Stimulated activated CD8-positive, alpha-beta memory T cell treated with anti-CD3 and anti-CD28 coated beads, Interleukin-12 subunit alpha, Interleukin-12 subunit beta, amount 100 ng/mL, for 24 hours (primary cell): Measurements from ENCODE around the gene MSANTD2.

Source experiments
- DNase-seq: peaks from one replicate; pipeline ENCODE4 v3.0.0-alpha.2; 2020; ENCODE audit errors: extremely low read depth

Gene MSANTD2

DNA sequence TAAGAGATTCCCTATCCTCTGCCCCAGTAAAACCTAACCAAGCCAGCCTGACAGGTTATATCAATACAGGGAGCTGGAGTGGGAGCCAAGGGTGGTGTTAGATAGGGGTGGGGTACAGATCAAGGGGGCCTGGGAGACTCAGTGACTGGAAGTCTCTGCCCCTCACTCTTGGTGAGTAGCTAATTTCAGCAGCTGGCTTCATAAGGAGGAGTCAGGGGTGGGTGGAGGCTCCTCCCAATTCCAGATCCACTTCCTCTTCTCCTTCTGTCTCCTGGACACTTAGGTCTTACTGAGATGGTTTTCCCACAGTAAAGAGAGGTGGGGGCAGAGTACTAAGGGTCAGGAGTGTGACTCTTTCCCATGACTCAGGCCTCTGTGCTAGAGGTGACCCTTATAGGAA, 47.0 kb downstream of the MSANTD2 start:
- no peak for DNase-seq

DNA sequence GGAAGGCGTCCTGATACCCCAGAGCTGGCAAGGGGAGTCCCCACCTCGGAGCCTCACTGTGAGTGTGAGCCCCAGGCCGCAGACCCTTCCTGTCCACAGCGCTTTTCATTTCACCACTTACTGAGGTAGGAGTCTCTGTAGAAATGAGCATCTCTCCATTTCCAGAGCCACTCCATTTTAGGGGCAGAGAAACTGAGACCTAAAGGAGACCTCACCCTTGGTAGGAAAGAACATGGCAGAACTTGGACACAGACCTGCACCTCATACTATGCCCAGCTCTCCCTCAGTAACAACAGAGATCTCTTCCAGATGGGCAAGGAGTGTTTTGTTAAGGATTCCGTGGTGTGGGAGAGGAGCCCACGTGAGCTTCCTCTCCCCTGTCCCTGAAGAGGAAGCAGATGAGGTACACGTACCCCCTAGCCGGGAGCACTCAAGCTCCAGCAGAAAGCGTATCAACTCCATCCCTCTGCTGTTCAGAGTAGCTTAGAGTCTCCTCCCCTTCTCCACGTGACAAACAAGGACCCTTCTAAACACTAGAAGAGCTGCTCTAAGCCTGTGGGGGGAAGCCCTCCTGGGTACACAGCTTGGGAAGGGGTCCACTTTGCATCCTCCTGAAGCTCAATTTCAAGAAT, 47.6 kb downstream of the MSANTD2 start:
- no peak for DNase-seq

DNA sequence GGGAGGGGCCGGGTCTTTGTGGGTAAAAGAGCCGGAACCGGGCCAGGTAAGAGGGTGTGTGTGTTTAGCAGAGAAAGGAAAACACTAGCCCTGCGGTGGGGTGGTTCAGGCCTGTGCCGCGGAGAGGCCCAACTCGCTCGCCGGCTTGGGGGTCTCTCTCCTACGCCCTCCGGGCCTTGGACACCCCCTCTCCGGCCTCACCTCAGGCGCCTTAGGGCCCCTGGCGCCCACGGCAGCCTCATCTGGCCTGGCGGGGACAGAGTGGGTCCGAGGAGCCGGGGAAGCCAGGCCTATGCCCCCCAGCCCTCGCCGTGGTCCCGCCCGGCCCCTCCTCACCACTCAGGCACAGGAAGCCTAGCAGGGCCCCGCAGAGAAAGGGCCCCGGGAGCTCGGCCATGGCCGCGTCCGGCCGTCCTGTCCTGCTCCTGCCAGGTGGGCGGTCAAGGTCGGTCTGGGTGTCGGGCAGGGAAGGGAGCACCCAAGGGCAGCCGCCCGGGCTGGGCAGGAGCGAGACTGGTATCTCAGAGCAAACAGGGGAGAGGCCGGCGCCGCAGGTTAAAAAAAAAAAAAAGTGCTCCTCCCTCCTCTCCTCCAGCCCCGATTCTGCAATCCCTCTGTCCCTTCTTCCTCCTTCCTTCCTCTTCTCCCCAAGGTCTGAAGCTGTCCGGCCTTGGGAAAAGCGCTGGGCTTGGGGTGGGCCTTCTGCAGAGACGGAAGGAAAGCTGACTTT, 48.3 kb downstream of the MSANTD2 start, which contains the start of gene VSIG2:
TSS of gene VSIG2 (minus strand) at position 515 of the 730 bp plus-strand sequence. CDS start at position 397, 118 bp downstream.
- DNase-seq, result no peak

GRCh38 chr11:124751391-124751740, 48.8 kb downstream of the MSANTD2 start:
- no peak for DNase-seq

DNA sequence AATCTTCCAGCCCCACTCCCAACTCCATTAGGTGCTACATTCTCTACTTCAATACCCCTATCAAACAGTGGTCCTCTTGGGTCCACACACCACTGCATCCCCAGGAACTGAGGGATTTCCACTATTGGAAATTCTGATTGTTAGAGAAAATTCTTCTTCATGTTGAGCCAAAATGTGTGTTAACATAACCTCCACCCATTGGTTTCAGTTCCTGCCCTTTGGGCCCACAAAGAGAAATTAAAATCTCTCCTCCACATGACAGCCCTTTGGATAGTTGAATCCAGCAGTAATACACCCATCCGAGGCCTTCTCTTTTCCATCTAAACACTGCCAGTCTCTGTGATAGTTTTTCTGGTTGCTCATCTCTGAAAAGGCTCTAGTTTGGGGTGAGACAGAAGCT, 50.3 kb downstream of the MSANTD2 start:
- DNase-seq, result no peak

DNA sequence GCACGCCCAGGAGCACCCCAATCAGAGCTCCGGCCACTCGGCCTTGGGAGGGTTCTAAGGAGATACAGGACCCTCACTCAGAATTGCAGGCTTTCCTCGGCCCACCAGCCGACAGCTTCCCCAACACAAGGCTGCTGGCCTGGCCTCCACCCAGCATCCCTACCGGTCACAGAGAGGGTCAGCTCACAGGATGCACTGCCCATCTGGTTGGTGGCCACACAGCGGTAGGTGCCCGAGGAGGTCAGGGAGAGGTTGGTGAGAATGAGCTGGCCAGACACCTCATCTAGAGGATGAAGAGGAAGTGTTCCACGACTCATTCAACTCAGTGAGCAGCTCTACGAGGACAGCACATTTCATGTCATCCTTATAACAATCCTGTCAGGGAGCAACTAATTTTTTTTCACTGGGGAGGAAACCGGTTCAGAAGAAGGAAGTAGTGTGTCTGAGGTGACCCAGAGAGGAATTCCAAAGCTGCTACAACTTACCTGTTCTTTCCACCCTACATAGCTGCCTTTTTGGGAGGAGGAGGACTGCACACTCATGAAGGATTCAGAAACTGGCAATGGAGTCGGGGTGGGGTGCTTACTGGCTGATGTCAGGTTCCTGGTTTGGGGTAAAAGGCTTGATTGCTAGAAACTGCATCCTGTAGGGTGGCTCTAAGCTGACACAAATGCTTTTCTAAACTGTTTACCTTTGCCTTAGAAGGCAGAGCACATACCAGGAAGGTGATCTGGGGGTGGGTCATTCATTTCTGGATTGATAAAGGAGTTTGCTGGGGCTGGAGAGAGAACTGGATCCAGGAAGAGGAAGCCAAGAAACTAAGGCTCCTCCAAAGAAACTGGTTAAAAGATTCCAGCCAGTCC, 51.5 kb downstream of the MSANTD2 start:
- DNase-seq, result no peak

GRCh38 chr11:124748100-124748418, 52.1 kb downstream of the MSANTD2 start:
- no peak for DNase-seq

DNA sequence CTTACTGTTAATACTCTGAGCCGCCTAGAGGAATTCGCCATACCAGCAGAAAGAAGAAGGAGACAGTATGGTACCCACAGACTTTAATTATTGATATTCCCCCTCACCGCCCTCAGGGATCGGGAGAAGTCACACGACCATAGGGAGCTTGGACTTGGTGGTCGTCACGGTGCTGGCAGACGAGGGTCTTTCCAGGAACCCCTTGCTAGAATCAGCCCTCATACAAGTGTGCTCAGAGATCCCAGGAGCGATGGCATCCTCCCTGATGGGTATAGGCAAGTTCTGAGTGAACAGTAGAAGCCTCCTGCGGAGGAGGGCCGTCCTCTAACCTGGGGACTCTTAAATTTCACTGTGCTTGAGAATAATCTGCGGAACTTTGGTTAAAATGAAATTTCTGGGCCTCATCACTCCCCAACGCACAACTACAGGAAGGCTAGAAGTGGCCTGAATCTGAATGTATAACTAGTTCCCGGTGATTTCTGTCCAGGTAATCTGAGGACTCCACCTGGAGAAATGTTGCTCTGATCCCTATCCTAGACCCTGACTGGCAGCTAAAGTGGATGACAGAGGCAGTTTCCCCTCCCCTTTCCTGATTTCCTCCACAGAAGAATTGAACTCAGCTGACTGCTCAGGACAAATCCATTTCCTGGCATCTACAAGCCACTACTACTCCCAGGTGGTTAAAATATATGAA, 52.7 kb downstream of the MSANTD2 start:
- no peak for DNase-seq

- peak; percentile 52 for DNase-seq
Measured at GRCh38 chr11:124746621-124747243, 53.5 kb downstream of the MSANTD2 start.

- DNase-seq, result no peak
Measured at GRCh38 chr11:124745835-124746620, 54.2 kb downstream of the MSANTD2 start.

DNA sequence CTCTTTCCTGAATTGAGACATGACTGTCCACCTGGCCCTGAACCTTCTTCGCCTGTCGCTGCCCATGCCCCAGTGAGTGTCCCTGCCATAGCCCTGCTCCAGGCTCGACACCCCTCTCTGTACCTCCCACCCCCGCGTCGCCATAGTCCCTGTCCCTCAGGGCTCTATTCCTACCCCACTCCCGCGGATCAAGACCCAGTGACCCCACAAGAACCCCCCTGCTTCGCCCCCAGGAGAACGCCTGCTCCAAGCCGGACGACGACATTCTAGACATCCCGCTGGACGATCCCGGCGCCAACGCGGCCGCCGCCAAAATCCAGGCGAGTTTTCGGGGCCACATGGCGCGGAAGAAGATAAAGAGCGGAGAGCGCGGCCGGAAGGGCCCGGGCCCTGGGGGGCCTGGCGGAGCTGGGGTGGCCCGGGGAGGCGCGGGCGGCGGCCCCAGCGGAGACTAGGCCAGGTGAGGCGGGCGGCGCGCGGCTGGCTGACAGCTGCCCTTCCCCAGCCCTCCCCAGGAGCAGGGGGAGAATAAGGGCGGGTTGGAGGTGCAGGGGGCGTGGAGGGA, 54.9 kb downstream of the MSANTD2 start:
- DNase-seq, result no peak

GRCh38 chr11:124743050-124743449, 57.2 kb downstream of the MSANTD2 start:
- no peak for DNase-seq

DNA sequence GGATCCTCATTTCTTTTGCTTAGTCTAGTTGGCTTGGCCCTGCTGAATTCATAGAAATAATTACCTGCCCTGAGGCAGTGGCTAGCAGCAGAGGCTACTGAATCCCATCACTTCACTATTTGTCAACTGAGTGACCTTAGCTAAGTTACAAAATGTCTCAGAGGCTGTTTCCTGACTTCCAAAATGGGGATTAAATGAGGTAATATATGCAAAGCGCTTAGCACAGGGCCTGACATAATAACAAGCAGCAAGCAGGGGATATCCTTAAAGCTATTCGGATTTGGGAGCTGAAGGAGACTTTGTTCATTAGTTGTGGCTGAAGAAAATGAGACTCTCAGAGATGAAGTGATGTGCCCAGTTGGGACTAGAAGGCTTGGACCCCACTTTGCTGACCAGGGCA, 57.7 kb downstream of the MSANTD2 start:
- DNase-seq, result no peak

GRCh38 chr11:124740277-124740882, 59.8 kb downstream of the MSANTD2 start:
- no peak for DNase-seq

DNA sequence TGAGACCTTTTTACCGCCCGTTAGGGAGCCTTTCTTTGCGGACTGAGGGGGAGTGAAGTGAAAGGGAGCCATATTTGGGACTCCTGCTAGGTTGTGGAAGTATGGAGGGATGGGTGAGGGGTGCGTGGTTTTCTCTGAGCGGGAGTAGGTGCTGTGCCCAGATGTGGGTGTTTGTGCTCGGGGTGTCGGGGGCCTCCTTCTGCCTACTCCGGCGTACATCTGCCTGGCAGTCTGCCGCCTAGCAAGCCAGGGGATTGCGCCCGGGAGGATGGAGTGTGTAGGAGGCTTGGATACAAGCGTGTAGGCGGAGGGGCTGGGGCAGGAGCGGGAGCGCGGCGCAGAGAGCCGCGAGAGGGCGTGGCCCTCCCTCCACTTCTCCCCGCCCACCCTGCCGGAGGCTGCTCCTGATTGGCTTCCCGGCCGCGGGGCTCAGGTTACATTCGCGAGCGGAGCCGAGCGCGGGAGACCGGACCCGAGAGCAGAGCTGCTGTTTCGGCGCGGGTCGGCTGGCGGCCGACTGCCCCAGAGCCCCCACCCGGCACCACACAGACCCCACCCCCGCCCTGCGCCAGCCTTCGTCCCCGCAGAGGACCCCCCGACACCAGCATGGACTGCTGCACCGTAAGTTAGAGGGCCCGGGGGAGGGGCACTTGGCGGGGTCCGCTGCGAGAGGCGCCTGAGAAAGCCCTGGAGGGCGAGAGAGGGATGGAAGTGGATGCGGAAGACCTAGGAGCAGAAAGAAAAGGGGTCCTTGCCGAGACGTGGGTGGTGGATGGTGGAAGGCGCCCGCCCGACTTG, 60.5 kb downstream of the MSANTD2 start, which contains the start of gene NRGN:
TSS of gene NRGN (plus strand) at position 464 of the 798 bp plus-strand sequence. CDS start at position 607, 143 bp downstream.
- peak; percentile 63 for DNase-seq

GRCh38 chr11:124738713-124739478, 61.3 kb downstream of the MSANTD2 start:
- DNase-seq, result no peak

DNA sequence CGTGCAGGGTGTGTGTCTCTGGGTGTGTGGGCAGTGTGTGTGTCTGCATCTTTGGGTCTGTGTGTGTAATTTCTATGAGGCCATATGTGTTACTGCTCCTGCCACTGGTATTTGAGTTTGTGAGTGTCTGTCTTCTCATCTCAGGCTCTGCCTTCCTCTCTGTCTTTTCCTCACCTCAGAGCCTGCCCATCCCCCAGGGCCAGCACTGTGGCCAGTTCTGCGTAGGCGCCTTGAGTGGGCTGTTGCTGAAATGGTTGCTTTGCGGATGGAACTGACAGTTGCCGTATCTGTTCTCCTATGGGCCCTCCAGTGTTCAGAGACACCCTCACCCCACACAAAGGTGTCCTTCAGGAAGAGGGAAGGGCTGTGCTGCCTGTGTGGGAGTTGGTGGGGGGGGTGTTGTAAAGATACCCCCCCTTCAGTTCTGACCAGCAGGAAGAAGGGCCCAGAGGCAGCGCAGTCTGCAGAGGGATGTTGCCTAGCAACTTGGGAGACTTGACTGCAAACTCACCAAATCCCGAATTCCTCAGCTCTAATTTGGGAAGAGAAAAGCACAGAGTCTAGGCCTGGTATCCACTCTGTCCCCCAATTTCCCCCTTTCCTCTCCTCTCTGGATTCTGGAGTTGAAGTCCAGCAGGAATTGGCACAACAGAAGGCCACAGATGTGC, 62.4 kb downstream of the MSANTD2 start:
- DNase-seq, result no peak

DNA sequence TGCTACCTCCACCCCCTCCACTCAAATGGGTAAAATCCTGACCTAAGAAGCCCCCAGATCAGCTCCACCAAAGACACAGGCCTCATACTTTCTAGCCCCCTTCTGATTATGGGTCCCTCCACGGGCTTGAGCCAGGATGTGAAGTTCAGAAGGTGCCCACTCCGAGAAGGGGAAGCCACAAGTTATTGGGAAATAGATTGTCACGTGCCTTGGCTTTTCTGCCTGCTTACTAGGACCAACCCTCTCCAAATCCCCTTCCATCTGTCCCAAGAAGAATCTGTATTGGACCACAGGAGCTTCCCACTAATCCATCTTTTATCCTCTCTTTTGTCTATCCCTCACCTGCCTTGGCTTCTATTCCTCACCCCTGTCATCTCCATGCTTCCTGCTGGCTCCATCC, 63.5 kb downstream of the MSANTD2 start:
- DNase-seq, result no peak
